NK-92 (cell line): Measurements from ENCODE around the gene RABGAP1L.
"Not testable (repeated sequence)": the region's sequence is repeated elsewhere in the genome, so short reads cannot be mapped to it uniquely, and the experiment has no call there.

Source experiments
- DNase-seq: peaks from one replicate; lab custom pipeline; 2025; ENCODE audit not compliant: unreplicated experiment; lab: John Stamatoyannopoulos, UW

Gene RABGAP1L

GRCh38 chr1:174700775-174701174, 541.5 kb downstream of the RABGAP1L start:
- DNase-seq: no peak

GRCh38 chr1:174701565-174701964, 542.2 kb downstream of the RABGAP1L start:
- DNase-seq: no peak

- no peak for DNase-seq
Observed at GRCh38 chr1:174702011-174702410, 542.7 kb downstream of the RABGAP1L start.

- no peak for DNase-seq
Observed at GRCh38 chr1:174703309-174703708, 544.0 kb downstream of the RABGAP1L start.

- DNase-seq: no peak
Observed at GRCh38 chr1:174704300-174704699, 545.0 kb downstream of the RABGAP1L start.

GRCh38 chr1:174710868-174711845, 551.8 kb downstream of the RABGAP1L start:
- DNase-seq: no peak

GRCh38 chr1:174711848-174712247, 552.5 kb downstream of the RABGAP1L start:
- not testable (repeated sequence) for DNase-seq

- no peak for DNase-seq
Observed at GRCh38 chr1:174712541-174712940, 553.2 kb downstream of the RABGAP1L start.

- DNase-seq: no peak
Observed at GRCh38 chr1:174713796-174714195, 554.5 kb downstream of the RABGAP1L start.

- no peak for DNase-seq
Observed at GRCh38 chr1:174719194-174719593, 559.9 kb downstream of the RABGAP1L start.

- no peak for DNase-seq
Observed at GRCh38 chr1:174720618-174721017, 561.3 kb downstream of the RABGAP1L start.

GRCh38 chr1:174721246-174721645, 561.9 kb downstream of the RABGAP1L start:
- DNase-seq: no peak

GRCh38 chr1:174723816-174724215, 564.5 kb downstream of the RABGAP1L start:
- no peak for DNase-seq

- no peak for DNase-seq
Observed at GRCh38 chr1:174724219-174724618, 564.9 kb downstream of the RABGAP1L start.

GRCh38 chr1:174726167-174726879, 567.0 kb downstream of the RABGAP1L start:
- no peak for DNase-seq

- no peak for DNase-seq
Observed at GRCh38 chr1:174726880-174727585, 567.7 kb downstream of the RABGAP1L start.

GRCh38 chr1:174734270-174734669, 575.0 kb downstream of the RABGAP1L start:
- DNase-seq: no peak

GRCh38 chr1:174736831-174737230, 577.5 kb downstream of the RABGAP1L start:
- no peak for DNase-seq

- DNase-seq: no peak
Observed at GRCh38 chr1:174740249-174740968, 581.1 kb downstream of the RABGAP1L start.

GRCh38 chr1:174742805-174743653, 583.7 kb downstream of the RABGAP1L start:
- no peak for DNase-seq
